K562 (cell line): Measurements from ENCODE around the gene RASD2. TPM values are rescaled to one million over a fixed set of nuclear protein-coding genes. Genes with fewer than 3 reads are reported as not detected.

Experiments
- CBFA2T3 ChIP-seq: fragments of 450-650 bp; IDR thresholded peaks from 2 replicates; pipeline ENCODE4 v1.6.1; 2017
- ESRRA ChIP-seq: fragments of 450-650 bp; IDR thresholded peaks from 2 replicates; pipeline ENCODE4 v1.6.1; 2014; ENCODE audit warnings: low read depth, mild to moderate bottlenecking, moderate library complexity, borderline replicate concordance
- GATAD2A ChIP-seq: fragments of 450-650 bp; IDR thresholded peaks from 2 replicates; pipeline ENCODE4 v1.6.1; 2017
- PTTG1 ChIP-seq: fragments of 450-650 bp; IDR thresholded peaks from 2 replicates; pipeline ENCODE4 v1.6.1; 2016; ENCODE audit warnings: low read depth, mild to moderate bottlenecking, missing genetic modification characterization, missing compliant biosample characterization
- SRSF3 ChIP-seq: fragments of 200-400 bp; formaldehyde crosslinking; IDR thresholded peaks from 2 replicates; pipeline ENCODE4 v1.6.1; 2016; ENCODE audit warnings: mild to moderate bottlenecking, low read length, moderate library complexity; ENCODE audit not compliant: insufficient read depth
- TEAD1 ChIP-seq, 2 experiments: fragments of 450-650 bp in 1 of 2; sonication (generic) in 1 of 2; formaldehyde crosslinking; IDR thresholded peaks; 2 replicates each; pipeline versions ENCODE4 v1.4.0 to v1.8.0; 2020 to 2022; ENCODE audit warnings: mild to moderate bottlenecking in 2 of 2, missing genetic modification reagents in 1 of 2
- polyA plus RNA-seq, 8 experiments: library from polyadenylated mRNA; depleted of rRNA in 4 of 8; stranded (reverse) in 5 of 8; unstranded in 3 of 8; fragments of >200 nt; fragmentation: Nextera tagmentation in 2 of 8; fragmentation: Illumina TruSeq in 1 of 8; extraction: Ambion mirVana in 2 of 8; extraction: Trizol in 1 of 8; gene quantifications; 2 replicates each; pipeline versions ENCODE4 v1.2.1 to v1.2.3, GENCODE V29; 2011 to 2014; ENCODE audit warnings: inconsistent platforms in 1 of 8, missing spikeins in 1 of 8
- total RNA-seq, 7 experiments: library from RNA; depleted of rRNA in 6 of 7; stranded (reverse); fragments of >200 nt in 6 of 7; fragmentation: Illumina TruSeq in 2 of 7; extraction: Trizol in 2 of 7; gene quantifications; 2 replicates each; pipeline versions ENCODE4 v1.2.1 to v1.2.3, GENCODE V29; 2011 to 2021; ENCODE audit warnings: low replicate concordance in 1 of 7
- TF ChIP-seq, protein P1 (sequence below): fragments of 450-650 bp; IDR thresholded peaks from 2 replicates; pipeline ENCODE4 v1.6.1; 2017; ENCODE audit warnings: antibody characterized with exemption
- TF ChIP-seq, protein P2 (sequence below): IDR thresholded peaks from 2 replicates; pipeline ENCODE4 v1.6.1; 2011; ENCODE audit not compliant: insufficient read length; ENCODE audit errors: extremely low read depth
- TF ChIP-seq, protein P3 (sequence below): fragments of 450-650 bp; formaldehyde crosslinking; IDR thresholded peaks from 2 replicates; pipeline ENCODE4 v1.4.0; 2020; ENCODE audit warnings: mild to moderate bottlenecking, mixed read lengths
- TF ChIP-seq, protein P4 (sequence below): fragments of 450-650 bp; formaldehyde crosslinking; IDR thresholded peaks from 2 replicates; pipeline ENCODE4 v1.4.0; 2020; ENCODE audit warnings: mild to moderate bottlenecking, moderate library complexity
- TF ChIP-seq, protein P5 (sequence below), 2 experiments: fragments of 450-650 bp; IDR thresholded peaks; 2 replicates each; pipeline ENCODE4 v1.6.1; 2016; ENCODE audit warnings: mild to moderate bottlenecking in 2 of 2, borderline replicate concordance in 1 of 2, low read depth in 1 of 2, moderate library complexity in 1 of 2

RASD2 gene
- total and polyA plus RNA-seq, 9 of the 15 experiments (the other 6 are each of a cell fraction or from before 2014, with no cell fraction given): 0.05 TPM; not detected in 8

DNA sequence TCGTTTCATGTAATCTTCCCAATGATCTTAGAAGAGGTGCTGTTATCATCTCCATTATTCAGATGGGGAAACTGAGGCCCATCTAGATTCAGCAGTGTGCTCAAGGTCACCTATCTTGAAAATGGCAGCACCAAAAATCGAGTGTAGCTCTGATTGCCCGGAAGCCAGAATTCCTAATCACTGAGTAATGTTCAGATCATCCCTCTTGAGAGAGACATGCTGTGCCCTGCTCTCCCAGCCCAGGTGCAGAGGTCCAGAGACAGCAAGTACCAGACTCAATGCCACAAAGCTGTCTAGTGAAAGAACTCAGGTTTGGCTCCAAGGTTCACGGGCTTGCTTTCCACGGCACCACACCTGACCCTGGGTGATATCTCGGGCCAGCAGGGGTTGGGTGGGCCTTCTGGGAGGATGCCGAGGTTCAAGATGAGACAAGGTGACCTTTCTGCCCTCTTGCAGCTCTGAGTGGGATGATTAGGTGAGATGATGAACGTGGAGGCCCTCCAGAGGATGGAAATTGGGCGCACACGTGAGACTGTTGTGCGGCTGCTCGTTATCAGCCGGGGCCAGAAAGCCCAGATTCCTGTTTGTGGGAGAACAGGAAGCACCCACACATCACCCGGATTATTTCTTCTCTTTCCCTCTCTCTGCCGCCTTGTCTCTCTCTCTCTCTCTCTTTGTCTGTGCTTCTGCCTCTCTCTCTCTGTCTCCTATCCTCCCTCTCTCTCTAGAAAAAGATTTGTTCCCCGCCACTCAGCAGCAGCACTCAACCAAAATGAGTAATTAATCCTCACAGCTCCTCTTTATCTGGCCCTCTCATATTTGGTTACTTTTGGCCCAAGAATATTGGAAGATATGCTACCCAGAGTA is 19.0 kb upstream of the RASD2 start (continued):
- TF ChIP-seq, protein P1, sequence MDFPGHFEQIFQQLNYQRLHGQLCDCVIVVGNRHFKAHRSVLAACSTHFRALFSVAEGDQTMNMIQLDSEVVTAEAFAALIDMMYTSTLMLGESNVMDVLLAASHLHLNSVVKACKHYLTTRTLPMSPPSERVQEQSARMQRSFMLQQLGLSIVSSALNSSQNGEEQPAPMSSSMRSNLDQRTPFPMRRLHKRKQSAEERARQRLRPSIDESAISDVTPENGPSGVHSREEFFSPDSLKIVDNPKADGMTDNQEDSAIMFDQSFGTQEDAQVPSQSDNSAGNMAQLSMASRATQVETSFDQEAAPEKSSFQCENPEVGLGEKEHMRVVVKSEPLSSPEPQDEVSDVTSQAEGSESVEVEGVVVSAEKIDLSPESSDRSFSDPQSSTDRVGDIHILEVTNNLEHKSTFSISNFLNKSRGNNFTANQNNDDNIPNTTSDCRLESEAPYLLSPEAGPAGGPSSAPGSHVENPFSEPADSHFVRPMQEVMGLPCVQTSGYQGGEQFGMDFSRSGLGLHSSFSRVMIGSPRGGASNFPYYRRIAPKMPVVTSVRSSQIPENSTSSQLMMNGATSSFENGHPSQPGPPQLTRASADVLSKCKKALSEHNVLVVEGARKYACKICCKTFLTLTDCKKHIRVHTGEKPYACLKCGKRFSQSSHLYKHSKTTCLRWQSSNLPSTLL: no peak
- TF ChIP-seq, protein P2, sequence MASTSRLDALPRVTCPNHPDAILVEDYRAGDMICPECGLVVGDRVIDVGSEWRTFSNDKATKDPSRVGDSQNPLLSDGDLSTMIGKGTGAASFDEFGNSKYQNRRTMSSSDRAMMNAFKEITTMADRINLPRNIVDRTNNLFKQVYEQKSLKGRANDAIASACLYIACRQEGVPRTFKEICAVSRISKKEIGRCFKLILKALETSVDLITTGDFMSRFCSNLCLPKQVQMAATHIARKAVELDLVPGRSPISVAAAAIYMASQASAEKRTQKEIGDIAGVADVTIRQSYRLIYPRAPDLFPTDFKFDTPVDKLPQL: no peak
- TF ChIP-seq, protein P3, sequence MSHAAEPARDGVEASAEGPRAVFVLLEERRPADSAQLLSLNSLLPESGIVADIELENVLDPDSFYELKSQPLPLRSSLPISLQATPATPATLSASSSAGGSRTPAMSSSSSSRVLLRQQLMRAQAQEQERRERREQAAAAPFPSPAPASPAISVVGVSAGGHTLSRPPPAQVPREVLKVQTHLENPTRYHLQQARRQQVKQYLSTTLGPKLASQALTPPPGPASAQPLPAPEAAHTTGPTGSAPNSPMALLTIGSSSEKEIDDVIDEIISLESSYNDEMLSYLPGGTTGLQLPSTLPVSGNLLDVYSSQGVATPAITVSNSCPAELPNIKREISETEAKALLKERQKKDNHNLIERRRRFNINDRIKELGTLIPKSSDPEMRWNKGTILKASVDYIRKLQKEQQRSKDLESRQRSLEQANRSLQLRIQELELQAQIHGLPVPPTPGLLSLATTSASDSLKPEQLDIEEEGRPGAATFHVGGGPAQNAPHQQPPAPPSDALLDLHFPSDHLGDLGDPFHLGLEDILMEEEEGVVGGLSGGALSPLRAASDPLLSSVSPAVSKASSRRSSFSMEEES (CRISPR knock-in tag): no peak
- TF ChIP-seq, protein P4, sequence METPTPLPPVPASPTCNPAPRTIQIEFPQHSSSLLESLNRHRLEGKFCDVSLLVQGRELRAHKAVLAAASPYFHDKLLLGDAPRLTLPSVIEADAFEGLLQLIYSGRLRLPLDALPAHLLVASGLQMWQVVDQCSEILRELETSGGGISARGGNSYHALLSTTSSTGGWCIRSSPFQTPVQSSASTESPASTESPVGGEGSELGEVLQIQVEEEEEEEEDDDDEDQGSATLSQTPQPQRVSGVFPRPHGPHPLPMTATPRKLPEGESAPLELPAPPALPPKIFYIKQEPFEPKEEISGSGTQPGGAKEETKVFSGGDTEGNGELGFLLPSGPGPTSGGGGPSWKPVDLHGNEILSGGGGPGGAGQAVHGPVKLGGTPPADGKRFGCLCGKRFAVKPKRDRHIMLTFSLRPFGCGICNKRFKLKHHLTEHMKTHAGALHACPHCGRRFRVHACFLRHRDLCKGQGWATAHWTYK (CRISPR knock-in tag): no peak
- no peak for TF ChIP-seq TEAD1 (CRISPR knock-in tag; IDR thresholded peaks at IDR 0.05)
- peak; percentile 91 for TF ChIP-seq ESRRA
- peak; percentile 93 for TF ChIP-seq CBFA2T3
- no peak for TF ChIP-seq PTTG1 (tag)
- TF ChIP-seq, protein P5, sequence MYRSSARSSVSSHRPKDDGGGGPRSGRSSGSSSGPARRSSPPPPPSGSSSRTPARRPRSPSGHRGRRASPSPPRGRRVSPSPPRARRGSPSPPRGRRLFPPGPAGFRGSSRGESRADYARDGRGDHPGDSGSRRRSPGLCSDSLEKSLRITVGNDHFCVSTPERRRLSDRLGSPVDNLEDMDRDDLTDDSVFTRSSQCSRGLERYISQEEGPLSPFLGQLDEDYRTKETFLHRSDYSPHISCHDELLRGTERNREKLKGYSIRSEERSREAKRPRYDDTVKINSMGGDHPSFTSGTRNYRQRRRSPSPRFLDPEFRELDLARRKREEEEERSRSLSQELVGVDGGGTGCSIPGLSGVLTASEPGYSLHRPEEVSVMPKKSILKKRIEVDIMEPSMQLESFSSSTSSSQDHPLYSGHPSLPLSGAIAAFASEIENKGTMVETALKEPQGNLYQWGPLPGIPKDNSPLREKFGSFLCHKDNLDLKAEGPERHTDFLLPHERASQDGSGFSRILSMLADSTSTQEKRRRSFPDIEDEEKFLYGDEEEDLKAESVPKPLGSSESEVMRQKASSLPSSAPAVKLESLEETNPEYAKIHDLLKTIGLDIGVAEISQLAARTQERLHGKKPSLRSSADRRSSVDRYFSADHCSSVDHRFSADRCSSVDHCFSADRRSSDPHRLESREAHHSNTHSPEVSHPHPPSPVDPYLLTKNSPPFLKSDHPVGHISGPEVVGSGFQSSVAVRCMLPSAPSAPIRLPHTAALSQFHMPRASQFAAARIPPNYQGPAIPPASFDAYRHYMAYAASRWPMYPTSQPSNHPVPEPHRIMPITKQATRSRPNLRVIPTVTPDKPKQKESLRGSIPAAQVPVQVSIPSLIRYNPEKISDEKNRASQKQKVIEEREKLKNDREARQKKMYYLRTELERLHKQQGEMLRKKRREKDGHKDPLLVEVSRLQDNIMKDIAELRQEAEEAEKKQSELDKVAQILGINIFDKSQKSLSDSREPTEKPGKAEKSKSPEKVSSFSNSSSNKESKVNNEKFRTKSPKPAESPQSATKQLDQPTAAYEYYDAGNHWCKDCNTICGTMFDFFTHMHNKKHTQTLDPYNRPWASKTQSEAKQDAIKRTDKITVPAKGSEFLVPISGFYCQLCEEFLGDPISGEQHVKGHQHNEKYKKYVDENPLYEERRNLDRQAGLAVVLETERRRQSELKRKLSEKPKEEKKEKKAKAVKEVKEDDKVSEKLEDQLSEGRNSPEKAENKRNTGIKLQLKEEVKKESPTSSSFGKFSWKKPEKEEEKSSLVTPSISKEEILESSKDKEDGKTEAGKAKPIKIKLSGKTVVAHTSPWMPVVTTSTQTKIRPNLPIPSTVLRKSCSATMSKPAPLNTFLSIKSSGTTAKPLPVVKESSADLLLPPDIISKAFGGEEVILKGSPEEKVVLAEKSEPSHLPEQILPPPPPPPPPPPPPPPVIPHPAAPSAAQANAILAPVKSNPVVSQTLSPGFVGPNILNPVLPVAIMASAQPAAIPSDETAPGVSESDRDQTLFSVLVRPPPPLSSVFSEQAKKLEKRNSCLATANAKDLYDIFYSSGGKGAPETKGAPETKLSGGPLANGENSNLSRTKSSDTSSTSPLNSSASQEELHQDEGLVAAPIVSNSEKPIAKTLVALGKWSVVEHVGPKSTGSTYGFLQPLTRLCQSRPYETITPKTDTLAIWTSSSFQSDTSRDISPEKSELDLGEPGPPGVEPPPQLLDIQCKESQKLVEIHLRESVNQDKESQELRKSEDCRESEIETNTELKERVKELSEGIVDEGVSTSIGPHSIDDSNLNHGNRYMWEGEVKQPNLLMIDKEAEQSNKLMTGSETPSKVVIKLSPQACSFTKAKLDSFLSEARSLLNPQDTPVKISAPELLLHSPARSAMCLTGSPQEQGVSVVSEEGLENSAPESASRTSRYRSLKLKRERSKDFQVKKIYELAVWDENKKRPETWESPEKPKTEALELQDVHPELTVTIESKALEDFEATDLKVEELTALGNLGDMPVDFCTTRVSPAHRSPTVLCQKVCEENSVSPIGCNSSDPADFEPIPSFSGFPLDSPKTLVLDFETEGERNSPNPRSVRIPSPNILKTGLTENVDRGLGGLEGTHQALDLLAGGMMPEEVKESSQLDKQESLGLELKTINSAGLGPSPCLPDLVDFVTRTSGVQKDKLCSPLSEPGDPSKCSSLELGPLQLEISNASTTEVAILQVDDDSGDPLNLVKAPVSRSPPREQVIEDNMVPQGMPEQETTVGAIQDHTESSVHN (IDR thresholded peaks at IDR 0.05; ENCODE audit: borderline replicate concordance in 1 of 2, low read depth in 1 of 2): no peak
- TF ChIP-seq SRSF3: no peak
- no peak for TF ChIP-seq GATAD2A
